Peyer's patch (tissue), 4 donors: Measurements from ENCODE around the gene DYRK4.

Experiments
- CTCF ChIP-seq, 6 experiments: fragments of 450-650 bp in 4 of 6; fragments of 200-600 bp in 2 of 6; sonication (generic) in 1 of 6; IDR thresholded peaks; one replicate each; pipeline ENCODE4 v1.5.1; 2017 to 2019; ENCODE audit warnings: antibody characterized with exemption in 6 of 6, mild to moderate bottlenecking in 3 of 6, moderate library complexity in 1 of 6
- POLR2A ChIP-seq, 2 donors: fragments of 450-650 bp; IDR thresholded peaks; one replicate each; pipeline ENCODE4 v1.5.1; 2017; ENCODE audit warnings: antibody characterized with exemption in 2 of 2, mild to moderate bottlenecking in 2 of 2, moderate library complexity in 2 of 2

- TF ChIP-seq POLR2A (IDR thresholded peaks at IDR 0.05) (no peak), CTCF (IDR thresholded peaks at IDR 0.05) (no peak)
Observed at GRCh38 chr12:4552191-4552590, 9.8 kb upstream of the DYRK4 start.
